NOMO-1 treated with dmso at 0.1 percent for 144 hours (cell line): ENCODE data around the gene LRRC14B.
A peak's percentile ranks its signal among the peaks of the same experiment; 100 is the strongest.
"Not testable (repeated sequence)": the region's sequence is repeated elsewhere in the genome, so short reads cannot be mapped to it uniquely, and the experiment has no call there.

Source experiments
- DNase-seq: peaks from one replicate; lab custom pipeline; 2025; ENCODE audit not compliant: unreplicated experiment; lab: John Stamatoyannopoulos, UW

Gene LRRC14B

GRCh38 chr5:204966-205670 lies 13.8 kb downstream of the LRRC14B start:
- no peak for DNase-seq

GRCh38 chr5:206406-206805 lies 15.1 kb downstream of the LRRC14B start:
- no peak for DNase-seq

GRCh38 chr5:206927-207536 lies 15.7 kb downstream of the LRRC14B start:
- DNase-seq = no peak

- no peak for DNase-seq
These were observed 16.3 kb downstream of the LRRC14B start for GRCh38 chr5:207599-207998.

- no peak for DNase-seq
These were observed 17.3 kb downstream of the LRRC14B start for GRCh38 chr5:208449-209114.

DNA sequence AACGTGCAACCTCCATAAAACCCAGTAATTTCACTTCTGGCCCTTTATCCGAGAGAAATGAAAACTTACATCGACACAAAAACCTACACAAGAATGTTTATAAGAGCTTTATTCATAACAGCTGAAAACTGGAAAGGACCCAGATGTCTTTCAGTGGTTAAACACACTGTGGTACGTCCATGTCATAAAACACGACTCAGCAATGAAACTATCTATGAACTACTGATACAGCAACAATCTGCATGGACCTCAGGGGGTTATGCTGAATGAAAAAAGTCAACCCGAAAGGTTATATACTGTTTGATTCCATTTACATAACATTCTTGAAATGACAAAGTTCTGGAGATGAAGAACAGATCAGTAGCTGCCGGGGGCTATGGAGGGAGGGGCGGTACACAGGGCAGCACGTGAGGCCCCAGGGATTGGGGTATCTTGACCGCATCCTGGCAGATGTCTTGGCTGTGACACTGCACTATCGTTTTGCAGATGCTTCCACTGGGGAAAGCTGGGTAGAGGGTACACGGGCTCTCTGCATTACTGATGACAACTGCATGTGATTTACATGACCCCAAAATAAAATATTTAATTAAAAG lies 22.6 kb downstream of the LRRC14B start:
- no peak for DNase-seq

- DNase-seq = not testable (repeated sequence)
These were observed 24.0 kb downstream of the LRRC14B start for GRCh38 chr5:215256-215655.

- not testable (repeated sequence) for DNase-seq
These were observed 24.8 kb downstream of the LRRC14B start for GRCh38 chr5:216076-216475.

GRCh38 chr5:217494-218456 lies 26.5 kb downstream of the LRRC14B start, which contains the start of the genes CCDC127 and SDHA:
Gene CCDC127, minus strand, starts transcription at chr5:218153. Its CDS starts 1,304 bp downstream, at chr5:216849.
Gene SDHA, plus strand, starts transcription at chr5:218320. Its CDS starts 36 bp downstream, at chr5:218356.
- DNase-seq = peak; percentile 97

DNA sequence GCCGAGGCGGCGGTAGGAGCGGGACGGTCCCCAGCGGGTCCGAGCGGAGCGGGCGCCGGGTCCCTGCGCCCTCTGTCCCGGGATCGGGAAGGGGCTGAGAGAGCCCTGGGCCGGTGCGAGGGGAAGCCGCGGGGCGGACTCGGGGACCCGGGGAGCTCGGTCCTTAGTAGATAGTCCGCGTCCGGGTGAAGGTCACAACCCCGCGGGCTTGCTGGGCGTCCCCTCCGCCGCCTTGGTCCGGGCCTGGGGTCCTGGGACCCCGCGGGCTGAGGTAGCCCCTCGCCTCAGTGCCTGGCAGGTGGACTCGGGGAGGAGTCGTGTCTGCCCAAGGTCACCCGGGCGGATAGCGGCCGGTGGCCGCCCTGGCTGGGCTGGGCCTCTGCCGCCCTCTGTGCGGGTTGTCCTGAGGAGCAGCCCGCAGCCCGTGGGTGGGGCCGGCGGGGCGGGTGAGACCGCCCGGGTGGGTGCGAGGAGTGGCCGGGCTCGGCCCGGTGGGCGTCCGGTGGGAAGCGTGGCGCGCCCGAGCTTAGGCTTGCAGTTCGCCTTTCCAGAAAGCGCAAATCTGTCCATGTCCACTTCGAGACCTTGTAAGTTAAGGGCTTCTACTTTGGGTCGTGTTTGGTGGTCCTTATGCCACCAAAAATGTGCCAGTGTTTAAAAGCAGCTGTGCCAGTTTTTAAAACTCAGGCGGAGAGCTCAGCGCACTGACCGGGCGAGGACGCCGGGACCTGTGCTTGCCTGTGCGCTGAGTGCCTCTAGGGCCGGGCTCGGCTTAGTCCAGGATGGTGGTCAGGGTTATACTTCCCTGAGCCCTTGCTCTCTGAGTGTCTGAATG lies 27.4 kb downstream of the LRRC14B start:
- peak; percentile 62 for DNase-seq

GRCh38 chr5:219460-219863 lies 28.2 kb downstream of the LRRC14B start:
- no peak for DNase-seq

- DNase-seq = no peak
These were observed 28.7 kb downstream of the LRRC14B start for GRCh38 chr5:219991-220390.

- DNase-seq = not testable (repeated sequence)
These were observed 31.8 kb downstream of the LRRC14B start for GRCh38 chr5:222951-223715.

- DNase-seq = no peak
These were observed 32.5 kb downstream of the LRRC14B start for GRCh38 chr5:223791-224190.

DNA sequence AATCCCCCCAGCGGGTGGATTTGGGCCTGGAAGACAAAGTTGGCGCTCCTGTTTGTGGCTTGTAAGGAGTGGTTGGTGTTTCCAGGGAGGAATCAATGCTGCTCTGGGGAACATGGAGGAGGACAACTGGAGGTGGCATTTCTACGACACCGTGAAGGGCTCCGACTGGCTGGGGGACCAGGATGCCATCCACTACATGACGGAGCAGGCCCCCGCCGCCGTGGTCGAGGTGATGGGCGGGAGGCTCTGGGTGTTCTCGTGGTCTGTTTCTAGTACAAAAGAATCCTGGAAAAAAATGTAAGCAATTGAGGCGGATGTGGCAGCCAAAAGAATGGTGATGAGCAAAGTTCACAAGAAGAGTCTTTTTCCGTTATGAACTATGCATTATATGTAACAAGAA lies 34.0 kb downstream of the LRRC14B start:
- no peak for DNase-seq

DNA sequence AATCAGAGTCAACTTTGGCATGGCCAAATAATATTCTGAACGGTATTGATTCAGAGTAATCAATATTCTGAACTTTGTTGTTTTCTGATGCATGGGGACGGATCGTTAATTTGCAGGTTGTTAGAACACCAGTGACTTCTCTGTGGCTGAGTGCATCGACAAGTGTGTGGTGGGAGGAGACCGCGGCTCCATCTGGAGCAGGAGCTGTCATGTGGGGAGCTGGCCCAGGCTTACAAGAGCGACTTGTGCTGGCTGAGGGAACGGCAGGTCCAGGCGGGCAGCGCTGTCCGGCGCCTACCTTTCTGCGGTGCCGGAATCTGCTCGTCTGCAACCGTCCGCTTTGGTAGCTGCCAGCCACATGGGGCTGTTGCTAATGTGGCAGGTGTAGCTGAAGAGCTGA lies 36.1 kb downstream of the LRRC14B start:
- DNase-seq = not testable (repeated sequence)

- no peak for DNase-seq
These were observed 37.6 kb downstream of the LRRC14B start for GRCh38 chr5:228886-229285.

DNA sequence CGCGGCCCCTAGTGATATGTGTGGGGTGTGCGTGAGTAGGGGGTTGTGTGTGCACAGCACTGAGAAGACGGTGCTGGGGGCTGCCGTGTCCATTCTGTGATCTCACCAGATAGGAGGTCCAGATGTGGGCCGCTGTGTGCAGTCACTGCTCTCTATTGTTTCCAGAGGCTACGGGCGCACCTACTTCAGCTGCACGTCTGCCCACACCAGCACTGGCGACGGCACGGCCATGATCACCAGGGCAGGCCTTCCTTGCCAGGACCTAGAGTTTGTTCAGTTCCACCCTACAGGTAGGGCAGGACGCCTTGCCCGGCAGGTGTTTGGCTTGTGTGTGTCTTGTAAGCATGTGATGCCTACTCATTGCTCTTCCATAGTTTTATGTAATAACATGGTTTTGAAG lies 39.4 kb downstream of the LRRC14B start:
- DNase-seq = no peak

DNA sequence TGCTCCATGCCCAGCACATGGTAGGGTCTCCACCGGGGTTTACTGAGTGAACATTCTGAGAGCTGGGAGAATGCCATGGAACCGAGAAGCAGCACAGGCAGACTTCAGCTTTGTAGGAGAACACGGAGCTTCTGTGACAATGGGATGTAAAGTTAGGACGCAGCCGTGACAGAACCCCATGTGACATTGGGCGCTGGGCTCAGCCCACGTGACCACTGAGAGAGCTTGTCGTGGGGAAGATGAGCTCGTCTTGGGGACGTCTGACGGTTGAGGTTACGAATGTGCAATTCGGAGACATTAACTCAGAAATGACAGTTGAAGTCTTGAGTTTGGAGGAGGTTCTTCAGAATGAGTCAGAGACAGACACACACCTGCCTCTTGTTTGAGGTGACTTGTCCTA lies 40.4 kb downstream of the LRRC14B start:
- no peak for DNase-seq
